HG02678 (cell line): ENCODE results near the gene FAM83G.
"Not testable (repeated sequence)": the region's sequence is repeated elsewhere in the genome, so short reads cannot be mapped to it uniquely, and the experiment has no call there.

ENCODE experiments used
- ATAC-seq: cut with Tn5 transposase; IDR thresholded peaks from one replicate; pipeline ENCODE4 v1.9.1; 2021; ENCODE audit warnings: mild to moderate bottlenecking, moderate library complexity; ENCODE audit not compliant: unreplicated experiment

Gene FAM83G

GRCh38 chr17:19024101-19025078 lies 19.8 kb upstream of the FAM83G start:
- ATAC-seq = no peak

GRCh38 chr17:19023209-19023999 lies 18.8 kb upstream of the FAM83G start:
- no peak for ATAC-seq

- no peak for ATAC-seq
These were observed 18.2 kb upstream of the FAM83G start for GRCh38 chr17:19022747-19023146.

- no peak for ATAC-seq
These were observed 17.6 kb upstream of the FAM83G start for GRCh38 chr17:19022128-19022527.

- ATAC-seq = no peak
These were observed 17.1 kb upstream of the FAM83G start for GRCh38 chr17:19021622-19022083.

- not testable (repeated sequence) for ATAC-seq
These were observed 16.6 kb upstream of the FAM83G start for GRCh38 chr17:19021011-19021621.

- ATAC-seq = no peak
These were observed 15.5 kb upstream of the FAM83G start for GRCh38 chr17:19020016-19020415.

- ATAC-seq = no peak
These were observed 14.7 kb upstream of the FAM83G start for GRCh38 chr17:19019041-19019941.

- no peak for ATAC-seq
These were observed 14.0 kb upstream of the FAM83G start for GRCh38 chr17:19018600-19018950.

- no peak for ATAC-seq
These were observed 13.4 kb upstream of the FAM83G start for GRCh38 chr17:19017804-19018599.

GRCh38 chr17:19017401-19017800 lies 12.8 kb upstream of the FAM83G start:
- no peak for ATAC-seq

- ATAC-seq = no peak
These were observed 12.3 kb upstream of the FAM83G start for GRCh38 chr17:19016881-19017280.

GRCh38 chr17:19016297-19016696 lies 11.7 kb upstream of the FAM83G start:
- ATAC-seq = no peak

- ATAC-seq = no peak
These were observed 10.9 kb upstream of the FAM83G start for GRCh38 chr17:19015428-19015827.

- no peak for ATAC-seq
These were observed 10.2 kb upstream of the FAM83G start for GRCh38 chr17:19014628-19015215.

- no peak for ATAC-seq
These were observed 9.5 kb upstream of the FAM83G start for GRCh38 chr17:19013806-19014627.

GRCh38 chr17:19013226-19013625 lies 8.7 kb upstream of the FAM83G start:
- no peak for ATAC-seq
